GM12878 (cell line): ENCODE results near the gene TRPM3.

ENCODE experiments used
- CTCF ChIP-seq, 3 experiments: IDR thresholded peaks in 2 of 3; conservative IDR thresholded peaks in 1 of 3; 2 replicates each; pipeline ENCODE4 v1.5.1; 2011; ENCODE audit warnings: low read depth in 3 of 3, low read length in 3 of 3, mild to moderate bottlenecking in 3 of 3, control low read depth in 2 of 3, moderate library complexity in 2 of 3, inconsistent platforms in 1 of 3, mixed read lengths in 1 of 3; ENCODE audit not compliant: control insufficient read depth in 2 of 3, insufficient read depth in 1 of 3; ENCODE audit errors: extremely low read depth in 1 of 3
- ELK1 ChIP-seq: IDR thresholded peaks from 2 replicates; pipeline ENCODE4 v1.6.1; 2012; ENCODE audit warnings: low read depth, low read length, improper control_type of control experiment
- FOXM1 ChIP-seq: IDR thresholded peaks from 2 replicates; pipeline ENCODE4 v1.6.1; 2012; ENCODE audit warnings: low read depth, mild to moderate bottlenecking, inconsistent platforms, low read length, moderate library complexity
- GABPA ChIP-seq: IDR thresholded peaks from 2 replicates; pipeline ENCODE4 v1.6.1; 2014; ENCODE audit warnings: antibody characterized with exemption, low read depth, mild to moderate bottlenecking, inconsistent platforms
- JUNB ChIP-seq: IDR thresholded peaks from 2 replicates; pipeline ENCODE4 v1.6.1; 2016; ENCODE audit warnings: antibody characterized with exemption, mild to moderate bottlenecking
- MYC ChIP-seq: IDR thresholded peaks from 2 replicates; pipeline ENCODE4 v1.6.1; 2011; ENCODE audit warnings: mild to moderate bottlenecking, low read length, moderate library complexity, inconsistent platforms; ENCODE audit not compliant: insufficient read depth, insufficient replicate concordance, insufficient read length, severe bottlenecking
- SPI1 ChIP-seq: IDR thresholded peaks from 2 replicates; pipeline ENCODE4 v1.6.1; 2011; ENCODE audit warnings: low read depth, mild to moderate bottlenecking, low read length, moderate library complexity, borderline replicate concordance; ENCODE audit not compliant: insufficient read depth
- TARDBP ChIP-seq: IDR thresholded peaks from 2 replicates; pipeline ENCODE4 v1.6.1; 2016; ENCODE audit warnings: borderline replicate concordance
- USF2 ChIP-seq: IDR thresholded peaks from 2 replicates; pipeline ENCODE4 v1.6.1; 2011; ENCODE audit warnings: low read depth, low read length, improper control_type of control experiment, borderline replicate concordance
- YY1 ChIP-seq: IDR thresholded peaks from 2 replicates; pipeline ENCODE4 v1.6.1; 2011; ENCODE audit warnings: low read depth, mild to moderate bottlenecking, low read length
- ZNF274 ChIP-seq: IDR thresholded peaks from one replicate; pipeline ENCODE4 v1.8.0; 2011; ENCODE audit not compliant: insufficient read length, insufficient read depth

GRCh38 chr9:71096421-71097108, 24.9 kb downstream of the TRPM3 start:
- TF ChIP-seq ELK1: no peak
- TF ChIP-seq CTCF (IDR thresholded peaks at IDR 0.05 in 2 of 3, conservative IDR thresholded peaks at IDR 0.05 in 1 of 3; ENCODE audit: control insufficient read depth in 2 of 3, extremely low read depth in 1 of 3, insufficient read depth in 1 of 3, low read depth in 3 of 3, low read length in 3 of 3): no peak
- TF ChIP-seq YY1: no peak
- no peak for TF ChIP-seq USF2
- no peak for TF ChIP-seq ZNF274
- no peak for TF ChIP-seq SPI1
- no peak for TF ChIP-seq TARDBP
- TF ChIP-seq FOXM1: no peak
- TF ChIP-seq MYC: no peak
- no peak for TF ChIP-seq GABPA
- no peak for TF ChIP-seq JUNB
